Vagina (tissue), 2 donors: ENCODE data around the gene ARHGEF40. TPM values are rescaled to one million over a fixed set of nuclear protein-coding genes. Genes with fewer than 3 reads are reported as not detected.

Source experiments
- DNase-seq, 2 donors: peaks; one replicate each; pipeline ENCODE4 v3.0.0-alpha.2; 2017; ENCODE audit errors: extremely low spot score in 2 of 2
- H3K27ac ChIP-seq: fragments of 200-600 bp; sonication (generic); one replicate; pipeline ENCODE4 v1.5.1; 2019
- H3K27me3 ChIP-seq: fragments of 200-600 bp; sonication (generic); one replicate; pipeline ENCODE4 v1.5.1; 2019
- H3K36me3 ChIP-seq, 2 donors: fragments of 200-600 bp; sonication (generic); one replicate each; pipeline ENCODE4 v1.5.1; 2017 to 2019
- H3K4me1 ChIP-seq: fragments of 200-600 bp; sonication (generic); one replicate; pipeline ENCODE4 v1.5.1; 2019
- H3K4me3 ChIP-seq, 2 donors: fragments of 200-600 bp; sonication (generic); 1 replicate in 1 of 2; 2 replicates in 1 of 2; pipeline ENCODE4 v1.5.1; 2016 to 2019
- H3K9me3 ChIP-seq: fragments of 200-600 bp; sonication (generic); one replicate; pipeline ENCODE4 v1.5.1; 2019
- CTCF ChIP-seq, 3 experiments: fragments of 450-650 bp in 2 of 3; fragments of 200-600 bp in 1 of 3; sonication (generic) in 1 of 3; IDR thresholded peaks; one replicate each; pipeline ENCODE4 v1.5.1; 2017 to 2019; ENCODE audit warnings: antibody characterized with exemption in 3 of 3, mild to moderate bottlenecking in 2 of 3, moderate library complexity in 2 of 3
- POLR2A ChIP-seq, 2 donors: fragments of 450-650 bp; IDR thresholded peaks; one replicate each; pipeline ENCODE4 v1.6.1; 2017; ENCODE audit warnings: antibody characterized with exemption in 2 of 2, mild to moderate bottlenecking in 2 of 2, moderate library complexity in 2 of 2
- POLR2AphosphoS5 ChIP-seq, 2 donors: sonication (generic); formaldehyde crosslinking; IDR thresholded peaks; one replicate each; pipeline ENCODE4 v1.9.0; 2017; ENCODE audit warnings: antibody characterized with exemption in 2 of 2, mild to moderate bottlenecking in 2 of 2, low read depth in 1 of 2; ENCODE audit not compliant: insufficient read depth in 1 of 2
- intact Hi-C: fragments of 100-400 bp; cut with DNase I; formaldehyde crosslinking; loops from one replicate; pipeline ENCODE4 v1.15.1; 2023
- total RNA-seq: library from RNA; depleted of rRNA; stranded (reverse); fragments of >200 nt; gene quantifications from one replicate; pipeline ENCODE4 v1.2.3, GENCODE V29; 2016

ARHGEF40 gene
- total RNA-seq, 1 donor from 2014 or later = 36.3 TPM

- Histone ChIP-seq H3K4me3 (no peak overlapping the region), H3K27me3 (no peaks in the 10 kb centered on the region), H3K36me3 (peaks cover 0 to 41% of the 10 kb centered on the region in 2 donors), H3K27ac (no peak overlapping the region), H3K9me3 (no peaks in the 10 kb centered on the region), H3K4me1 (peaks cover 53% of the 10 kb centered on the region)
- no peak for DNase-seq
- TF ChIP-seq CTCF (IDR thresholded peaks at IDR 0.05) = no peak
- TF ChIP-seq POLR2AphosphoS5 (IDR thresholded peaks at IDR 0.05; ENCODE audit: insufficient read depth in 1 of 2, low read depth in 1 of 2) = no peak
- no peak for TF ChIP-seq POLR2A (IDR thresholded peaks at IDR 0.05)
- intact Hi-C loops = no loop called here
These were observed 3.8 kb downstream of the ARHGEF40 start for GRCh38 chr14:21073921-21074320.

GRCh38 chr14:21074398-21075272 is 4.5 kb downstream of the ARHGEF40 start:
- H3K4me1 ChIP-seq = peaks cover 46% of the 10 kb centered on the region
- no peak overlapping the region for H3K4me3 ChIP-seq
- no peak overlapping the region for H3K27ac ChIP-seq
- no peak for DNase-seq
- no peak for TF ChIP-seq POLR2AphosphoS5 (IDR thresholded peaks at IDR 0.05; ENCODE audit: insufficient read depth in 1 of 2, low read depth in 1 of 2)
- no peak for TF ChIP-seq CTCF (IDR thresholded peaks at IDR 0.05)
- TF ChIP-seq POLR2A (IDR thresholded peaks at IDR 0.05) = no peak
- peaks cover 0 to 48% of the 10 kb centered on the region in 2 donors for H3K36me3 ChIP-seq
- intact Hi-C loops = no loop called here
- H3K27me3 ChIP-seq = no peaks in the 10 kb centered on the region
- no peaks in the 10 kb centered on the region for H3K9me3 ChIP-seq

- H3K27me3 ChIP-seq = no peaks in the 10 kb centered on the region
- H3K27ac ChIP-seq = no peak overlapping the region
- no peaks in the 10 kb centered on the region for H3K9me3 ChIP-seq
- peaks cover 41% of the 10 kb centered on the region for H3K4me1 ChIP-seq
- TF ChIP-seq CTCF (IDR thresholded peaks at IDR 0.05) = no peak
- peaks cover 0 to 61% of the 10 kb centered on the region in 2 donors for H3K36me3 ChIP-seq
- no peak for DNase-seq
- intact Hi-C loops = no loop called here
- H3K4me3 ChIP-seq = no peak overlapping the region
These were observed 5.8 kb downstream of the ARHGEF40 start for GRCh38 chr14:21075719-21076437.

DNA sequence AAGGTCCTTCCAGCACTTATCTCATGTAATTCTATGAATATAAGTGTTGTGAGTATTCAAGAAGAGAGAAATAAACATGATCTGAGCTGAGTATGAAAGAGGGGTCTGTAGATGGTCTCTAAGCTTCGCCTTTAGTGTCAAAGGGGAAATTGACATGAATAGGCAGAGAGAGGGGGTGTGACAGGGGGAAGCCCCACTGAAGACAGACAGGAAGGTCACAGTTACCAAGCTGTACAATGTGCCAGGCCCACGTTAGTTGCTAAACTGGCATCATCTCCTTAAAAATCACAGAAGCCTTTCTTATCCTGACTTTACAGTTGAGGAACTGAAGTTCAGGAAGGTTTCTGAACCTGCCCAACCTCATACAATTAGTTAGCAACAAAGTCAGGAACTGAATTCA is 7.6 kb downstream of the ARHGEF40 start:
- H3K27ac ChIP-seq = no peak overlapping the region
- H3K9me3 ChIP-seq = no peaks in the 10 kb centered on the region
- no peak for TF ChIP-seq CTCF (IDR thresholded peaks at IDR 0.05)
- TF ChIP-seq POLR2AphosphoS5 (IDR thresholded peaks at IDR 0.05; ENCODE audit: insufficient read depth in 1 of 2, low read depth in 1 of 2) = no peak
- no peak for TF ChIP-seq POLR2A (IDR thresholded peaks at IDR 0.05)
- no peak for DNase-seq
- peaks cover 0 to 73% of the 10 kb centered on the region in 2 donors for H3K36me3 ChIP-seq
- H3K4me3 ChIP-seq = no peak overlapping the region
- peaks cover 23% of the 10 kb centered on the region for H3K4me1 ChIP-seq
- H3K27me3 ChIP-seq = no peaks in the 10 kb centered on the region
- intact Hi-C loops = no loop called here

GRCh38 chr14:21078287-21078686 is 8.2 kb downstream of the ARHGEF40 start:
- no peak overlapping the region for H3K4me3 ChIP-seq
- intact Hi-C loops = no loop called here

More at GRCh38 chr14:21078287-21078686, 8.2 kb downstream of the ARHGEF40 start:
- H3K36me3 ChIP-seq = peaks cover 0 to 78% of the 10 kb centered on the region in 2 donors
- no peaks in the 10 kb centered on the region for H3K9me3 ChIP-seq
- DNase-seq = no peak
- H3K27ac ChIP-seq = no peak overlapping the region
- peaks cover 16% of the 10 kb centered on the region for H3K4me1 ChIP-seq
- no peak for TF ChIP-seq POLR2A (IDR thresholded peaks at IDR 0.05)
- TF ChIP-seq POLR2AphosphoS5 (IDR thresholded peaks at IDR 0.05; ENCODE audit: insufficient read depth in 1 of 2, low read depth in 1 of 2) = no peak
- TF ChIP-seq CTCF (IDR thresholded peaks at IDR 0.05) = no peak
- H3K27me3 ChIP-seq = no peaks in the 10 kb centered on the region
